Liver (tissue), 9 donors: ENCODE measurements around the gene RETSAT. TPM values are rescaled to one million over a fixed set of nuclear protein-coding genes. Genes with fewer than 3 reads are reported as not detected.

Experiments
- DNase-seq: peaks from one replicate; pipeline ENCODE4 v3.0.0-alpha.2; 2017; ENCODE audit warnings: low spot score
- H3K27ac ChIP-seq, 2 donors: one replicate each; pipeline ENCODE4 v1.7.0; 2013; ENCODE audit warnings: inconsistent platforms in 2 of 2, low read length in 2 of 2, control low read depth in 1 of 2, low read depth in 1 of 2, mild to moderate bottlenecking in 1 of 2
- H3K27me3 ChIP-seq, 4 donors: one replicate each; pipeline versions ENCODE4 v1.6.1 to v1.7.0; 2013; ENCODE audit warnings: low read length in 3 of 4, inconsistent platforms in 1 of 4, mild to moderate bottlenecking in 1 of 4, moderate library complexity in 1 of 4; ENCODE audit not compliant: control insufficient read depth in 4 of 4, insufficient read depth in 4 of 4
- H3K36me3 ChIP-seq, 4 donors: one replicate each; pipeline versions ENCODE4 v1.6.1 to v1.7.0; 2013; ENCODE audit warnings: low read length in 3 of 4, mild to moderate bottlenecking in 3 of 4, low read depth in 1 of 4, moderate library complexity in 1 of 4; ENCODE audit not compliant: control insufficient read depth in 4 of 4, insufficient read depth in 3 of 4
- H3K4me1 ChIP-seq, 4 donors: one replicate each; pipeline versions ENCODE4 v1.6.1 to v1.7.0; 2013; ENCODE audit warnings: low read length in 3 of 4, mild to moderate bottlenecking in 3 of 4, moderate library complexity in 1 of 4; ENCODE audit not compliant: control insufficient read depth in 4 of 4, insufficient read depth in 4 of 4
- H3K4me3 ChIP-seq, 3 donors: one replicate each; pipeline versions ENCODE4 v1.6.1 to v1.7.0; 2013; ENCODE audit warnings: low read length in 3 of 3, control low read depth in 1 of 3, low read depth in 1 of 3, mild to moderate bottlenecking in 1 of 3
- H3K9ac ChIP-seq, 2 donors: one replicate each; pipeline ENCODE4 v1.7.0; 2013; ENCODE audit warnings: low read length in 2 of 2, mild to moderate bottlenecking in 2 of 2, moderate library complexity in 2 of 2, control low read depth in 1 of 2, low read depth in 1 of 2
- H3K9me3 ChIP-seq, 4 donors: one replicate each; pipeline versions ENCODE4 v1.6.1 to v1.7.0; 2013; ENCODE audit warnings: low read length in 3 of 4; ENCODE audit not compliant: control insufficient read depth in 4 of 4
- EGR1 ChIP-seq, 2 donors: IDR thresholded peaks; 2 replicates each; pipeline ENCODE4 v1.6.1; 2016 to 2018; ENCODE audit warnings: antibody characterized with exemption in 2 of 2, low read depth in 2 of 2
- FOXA1 ChIP-seq: IDR thresholded peaks from 2 replicates; pipeline ENCODE4 v1.6.1; 2016; ENCODE audit warnings: antibody characterized with exemption
- FOXA2 ChIP-seq: IDR thresholded peaks from 2 replicates; pipeline ENCODE4 v1.6.1; 2016; ENCODE audit warnings: antibody characterized with exemption
- GABPA ChIP-seq, 2 donors: IDR thresholded peaks in 1 of 2; conservative IDR thresholded peaks in 1 of 2; 2 replicates each; pipeline ENCODE4 v1.6.1; 2016; ENCODE audit warnings: antibody characterized with exemption in 2 of 2, mild to moderate bottlenecking in 1 of 2, moderate library complexity in 1 of 2
- HNF4A ChIP-seq, 2 donors: conservative IDR thresholded peaks; 2 replicates each; pipeline ENCODE4 v1.6.1; 2016; ENCODE audit warnings: antibody characterized with exemption in 2 of 2, mild to moderate bottlenecking in 2 of 2
- HNF4G ChIP-seq: IDR thresholded peaks from 2 replicates; pipeline ENCODE4 v1.6.1; 2016; ENCODE audit warnings: antibody characterized with exemption
- NR2F2 ChIP-seq: IDR thresholded peaks from 2 replicates; pipeline ENCODE4 v1.6.1; 2016; ENCODE audit warnings: antibody characterized with exemption
- RAD21 ChIP-seq, 2 donors: IDR thresholded peaks; 2 replicates each; pipeline ENCODE4 v1.6.1; 2016; ENCODE audit warnings: antibody characterized with exemption in 2 of 2, mild to moderate bottlenecking in 2 of 2
- RXRA ChIP-seq, 2 donors: IDR thresholded peaks; 2 replicates each; pipeline ENCODE4 v1.6.1; 2017 to 2018; ENCODE audit warnings: antibody characterized with exemption in 2 of 2, mild to moderate bottlenecking in 1 of 2
- SP1 ChIP-seq: IDR thresholded peaks from 2 replicates; pipeline ENCODE4 v1.6.1; 2018; ENCODE audit warnings: antibody characterized with exemption, mild to moderate bottlenecking
- TAF1 ChIP-seq: conservative IDR thresholded peaks from 2 replicates; pipeline ENCODE4 v1.6.1; 2016; ENCODE audit warnings: antibody characterized with exemption, mild to moderate bottlenecking
- YY1 ChIP-seq: IDR thresholded peaks from 2 replicates; pipeline ENCODE4 v1.6.1; 2016; ENCODE audit warnings: antibody characterized with exemption, mild to moderate bottlenecking
- WGBS: extraction: QIAGEN DNeasy Blood & Tissue Kit; methylation state at CpG from one replicate; pipeline ENCODE4 v1.1.7; 2013; 5-methylcytosine and 5-hydroxymethylcytosine counted together
- polyA plus RNA-seq, 2 donors: library from polyadenylated mRNA; stranded (reverse) in 1 of 2; unstranded in 1 of 2; fragments of 200-250 nt in 1 of 2; fragments of >200 nt in 1 of 2; fragmentation: Nextera tagmentation in 1 of 2; extraction: Ambion mirVana in 1 of 2; gene quantifications; one replicate each; pipeline versions ENCODE4 v1.2.1 to v1.2.3, GENCODE V29; 2013 to 2015
- total RNA-seq, 2 donors: library from RNA; depleted of rRNA; stranded (reverse); fragments of >200 nt; gene quantifications; one replicate each; pipeline ENCODE4 v1.2.3, GENCODE V29; 2014
- TF ChIP-seq, protein P1 (sequence below): IDR thresholded peaks from 2 replicates; pipeline ENCODE4 v1.6.1; 2016; ENCODE audit warnings: antibody characterized with exemption, mild to moderate bottlenecking
- TF ChIP-seq, protein P2 (sequence below): IDR thresholded peaks from 2 replicates; pipeline ENCODE4 v1.6.1; 2016; ENCODE audit warnings: antibody characterized with exemption
- TF ChIP-seq, protein P3 (sequence below): fragments of 150-350 bp; IDR thresholded peaks from 2 replicates; pipeline ENCODE4 v1.5.1; 2017; ENCODE audit warnings: improper control_type of control experiment, low read depth, low read length; ENCODE audit not compliant: missing input control
- TF ChIP-seq, protein P4 (sequence below): IDR thresholded peaks from 2 replicates; pipeline ENCODE4 v1.6.1; 2016; ENCODE audit warnings: antibody characterized with exemption
- donor health status: healthy.
- donor health status: healthy.
- donor health status: healthy.
- donor health status: healthy.
- donor health status: healthy.

RETSAT gene
- total and polyA plus RNA-seq, 4 donors: 22.8 to 101 (median 70.7) TPM

DNA sequence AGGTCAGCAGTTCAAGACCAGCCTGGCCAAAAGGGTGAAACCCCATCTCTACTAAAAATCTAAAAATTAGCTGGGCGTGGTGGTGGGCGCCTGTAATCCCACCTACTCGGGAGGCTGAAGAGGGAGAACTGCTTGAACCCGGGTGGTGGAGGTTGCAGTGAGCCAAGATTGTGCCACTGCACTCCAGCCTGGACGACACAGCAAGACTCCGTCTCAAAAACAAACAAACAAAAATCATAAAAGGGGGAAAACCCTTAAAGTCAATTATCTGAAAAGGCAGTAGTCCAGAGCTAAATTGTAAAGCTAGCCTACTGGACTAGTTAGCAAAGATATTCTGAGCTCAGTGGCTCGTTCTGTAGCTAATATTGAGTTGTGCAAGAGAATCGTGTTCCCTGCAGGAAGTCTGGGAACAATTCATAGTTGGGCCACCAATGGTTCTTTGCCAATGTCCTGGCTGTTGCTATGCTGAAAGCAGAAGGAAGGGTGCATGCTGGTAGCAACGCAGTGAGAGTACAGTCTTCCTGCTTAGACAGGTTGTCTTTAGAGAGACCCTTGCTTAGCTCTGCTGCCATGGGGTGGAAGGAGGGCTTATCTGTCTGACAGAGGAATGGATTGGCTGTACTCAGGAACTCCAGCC lies 30.9 kb downstream of the RETSAT start:
- Histone ChIP-seq H3K4me3 (no peak overlapping the region), H3K27me3 (no peaks in the 10 kb centered on the region), H3K9ac (no peak overlapping the region), H3K4me1 (peaks cover 11 to 49% (median 34%) of the 10 kb centered on the region in 4 donors), H3K27ac (peak overlapping the region; percentile 8 to 92), H3K9me3 (no peaks in the 10 kb centered on the region), H3K36me3 (peaks cover 0 to 31% (median 29%) of the 10 kb centered on the region in 4 donors)
- DNase-seq: no peak
- 53% methylated on average over 9 of the region's 9 CpGs for WGBS
- peak; percentile 56 for TF ChIP-seq TAF1
- no peak for TF ChIP-seq EGR1 (IDR thresholded peaks at IDR 0.05; ENCODE audit: low read depth in 2 of 2)
- peak; percentile 50 for TF ChIP-seq YY1
- TF ChIP-seq, protein P1, sequence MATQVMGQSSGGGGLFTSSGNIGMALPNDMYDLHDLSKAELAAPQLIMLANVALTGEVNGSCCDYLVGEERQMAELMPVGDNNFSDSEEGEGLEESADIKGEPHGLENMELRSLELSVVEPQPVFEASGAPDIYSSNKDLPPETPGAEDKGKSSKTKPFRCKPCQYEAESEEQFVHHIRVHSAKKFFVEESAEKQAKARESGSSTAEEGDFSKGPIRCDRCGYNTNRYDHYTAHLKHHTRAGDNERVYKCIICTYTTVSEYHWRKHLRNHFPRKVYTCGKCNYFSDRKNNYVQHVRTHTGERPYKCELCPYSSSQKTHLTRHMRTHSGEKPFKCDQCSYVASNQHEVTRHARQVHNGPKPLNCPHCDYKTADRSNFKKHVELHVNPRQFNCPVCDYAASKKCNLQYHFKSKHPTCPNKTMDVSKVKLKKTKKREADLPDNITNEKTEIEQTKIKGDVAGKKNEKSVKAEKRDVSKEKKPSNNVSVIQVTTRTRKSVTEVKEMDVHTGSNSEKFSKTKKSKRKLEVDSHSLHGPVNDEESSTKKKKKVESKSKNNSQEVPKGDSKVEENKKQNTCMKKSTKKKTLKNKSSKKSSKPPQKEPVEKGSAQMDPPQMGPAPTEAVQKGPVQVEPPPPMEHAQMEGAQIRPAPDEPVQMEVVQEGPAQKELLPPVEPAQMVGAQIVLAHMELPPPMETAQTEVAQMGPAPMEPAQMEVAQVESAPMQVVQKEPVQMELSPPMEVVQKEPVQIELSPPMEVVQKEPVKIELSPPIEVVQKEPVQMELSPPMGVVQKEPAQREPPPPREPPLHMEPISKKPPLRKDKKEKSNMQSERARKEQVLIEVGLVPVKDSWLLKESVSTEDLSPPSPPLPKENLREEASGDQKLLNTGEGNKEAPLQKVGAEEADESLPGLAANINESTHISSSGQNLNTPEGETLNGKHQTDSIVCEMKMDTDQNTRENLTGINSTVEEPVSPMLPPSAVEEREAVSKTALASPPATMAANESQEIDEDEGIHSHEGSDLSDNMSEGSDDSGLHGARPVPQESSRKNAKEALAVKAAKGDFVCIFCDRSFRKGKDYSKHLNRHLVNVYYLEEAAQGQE: peak; percentile 54
- TF ChIP-seq FOXA1: no peak
- peak in 1 of 2 donors; percentile 46 for TF ChIP-seq HNF4A (conservative IDR thresholded peaks at IDR 0.05)
- no peak for TF ChIP-seq FOXA2
- TF ChIP-seq RAD21 (IDR thresholded peaks at IDR 0.05): peak; percentile 5 to 22
- TF ChIP-seq, protein P2, sequence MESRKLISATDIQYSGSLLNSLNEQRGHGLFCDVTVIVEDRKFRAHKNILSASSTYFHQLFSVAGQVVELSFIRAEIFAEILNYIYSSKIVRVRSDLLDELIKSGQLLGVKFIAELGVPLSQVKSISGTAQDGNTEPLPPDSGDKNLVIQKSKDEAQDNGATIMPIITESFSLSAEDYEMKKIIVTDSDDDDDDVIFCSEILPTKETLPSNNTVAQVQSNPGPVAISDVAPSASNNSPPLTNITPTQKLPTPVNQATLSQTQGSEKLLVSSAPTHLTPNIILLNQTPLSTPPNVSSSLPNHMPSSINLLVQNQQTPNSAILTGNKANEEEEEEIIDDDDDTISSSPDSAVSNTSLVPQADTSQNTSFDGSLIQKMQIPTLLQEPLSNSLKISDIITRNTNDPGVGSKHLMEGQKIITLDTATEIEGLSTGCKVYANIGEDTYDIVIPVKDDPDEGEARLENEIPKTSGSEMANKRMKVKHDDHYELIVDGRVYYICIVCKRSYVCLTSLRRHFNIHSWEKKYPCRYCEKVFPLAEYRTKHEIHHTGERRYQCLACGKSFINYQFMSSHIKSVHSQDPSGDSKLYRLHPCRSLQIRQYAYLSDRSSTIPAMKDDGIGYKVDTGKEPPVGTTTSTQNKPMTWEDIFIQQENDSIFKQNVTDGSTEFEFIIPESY: no peak
- TF ChIP-seq RXRA (IDR thresholded peaks at IDR 0.05): peak in 1 of 2 donors; percentile 49
- peak in 1 of 2 donors; percentile 12 for TF ChIP-seq GABPA (IDR thresholded peaks at IDR 0.05 in 1 of 2, conservative IDR thresholded peaks at IDR 0.05 in 1 of 2)
- no peak for TF ChIP-seq HNF4G
- TF ChIP-seq NR2F2: no peak
- TF ChIP-seq SP1: peak; percentile 52
- TF ChIP-seq, protein P3, sequence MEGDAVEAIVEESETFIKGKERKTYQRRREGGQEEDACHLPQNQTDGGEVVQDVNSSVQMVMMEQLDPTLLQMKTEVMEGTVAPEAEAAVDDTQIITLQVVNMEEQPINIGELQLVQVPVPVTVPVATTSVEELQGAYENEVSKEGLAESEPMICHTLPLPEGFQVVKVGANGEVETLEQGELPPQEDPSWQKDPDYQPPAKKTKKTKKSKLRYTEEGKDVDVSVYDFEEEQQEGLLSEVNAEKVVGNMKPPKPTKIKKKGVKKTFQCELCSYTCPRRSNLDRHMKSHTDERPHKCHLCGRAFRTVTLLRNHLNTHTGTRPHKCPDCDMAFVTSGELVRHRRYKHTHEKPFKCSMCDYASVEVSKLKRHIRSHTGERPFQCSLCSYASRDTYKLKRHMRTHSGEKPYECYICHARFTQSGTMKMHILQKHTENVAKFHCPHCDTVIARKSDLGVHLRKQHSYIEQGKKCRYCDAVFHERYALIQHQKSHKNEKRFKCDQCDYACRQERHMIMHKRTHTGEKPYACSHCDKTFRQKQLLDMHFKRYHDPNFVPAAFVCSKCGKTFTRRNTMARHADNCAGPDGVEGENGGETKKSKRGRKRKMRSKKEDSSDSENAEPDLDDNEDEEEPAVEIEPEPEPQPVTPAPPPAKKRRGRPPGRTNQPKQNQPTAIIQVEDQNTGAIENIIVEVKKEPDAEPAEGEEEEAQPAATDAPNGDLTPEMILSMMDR: no peak
- TF ChIP-seq, protein P4, sequence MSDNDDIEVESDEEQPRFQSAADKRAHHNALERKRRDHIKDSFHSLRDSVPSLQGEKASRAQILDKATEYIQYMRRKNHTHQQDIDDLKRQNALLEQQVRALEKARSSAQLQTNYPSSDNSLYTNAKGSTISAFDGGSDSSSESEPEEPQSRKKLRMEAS: peak; percentile 40

DNA sequence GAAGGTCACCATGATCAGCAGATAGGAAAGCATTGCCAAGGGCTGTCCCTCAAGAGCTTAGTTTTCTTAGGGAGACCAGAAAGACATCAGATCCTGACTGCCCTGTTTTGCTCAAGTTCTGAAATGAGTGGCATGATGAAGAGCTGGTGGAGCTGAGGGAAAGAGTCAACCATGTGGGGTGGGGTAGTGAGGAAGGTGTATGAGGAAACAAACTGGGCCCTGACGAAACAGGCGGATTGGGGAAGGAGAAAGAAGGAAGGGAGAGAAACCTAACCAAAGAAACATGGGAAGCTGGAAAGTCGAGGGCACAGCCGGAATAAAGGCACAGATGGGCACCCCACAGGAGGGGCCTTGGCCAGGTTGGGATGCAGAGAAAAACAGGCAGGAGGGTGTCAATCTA lies 34.5 kb downstream of the RETSAT start:
- Histone ChIP-seq H3K9me3 (no peaks in the 10 kb centered on the region), H3K27me3 (no peaks in the 10 kb centered on the region), H3K4me1 (peaks cover 11 to 19% (median 16%) of the 10 kb centered on the region in 4 donors), H3K9ac (no peak overlapping the region), H3K4me3 (no peak overlapping the region), H3K27ac (no peak overlapping the region), H3K36me3 (peaks cover 5 to 51% (median 47%) of the 10 kb centered on the region in 4 donors)
- TF ChIP-seq HNF4G: no peak
- TF ChIP-seq NR2F2: no peak
- TF ChIP-seq FOXA1: no peak
- no peak for TF ChIP-seq SP1
- DNase-seq: no peak
- whole genome bisulfite sequencing: 90% methylated on average over 4 of the region's 4 CpGs
